Adrenal gland (tissue), 12 donors: ENCODE measurements around the gene FHAD1. TPM values are rescaled to one million over a fixed set of nuclear protein-coding genes. Genes with fewer than 3 reads are reported as not detected.

ENCODE experiments used
- DNase-seq, 7 donors: peaks; one replicate each; pipeline ENCODE4 v3.0.0-alpha.2; 2019 to 2020
- H3K27ac ChIP-seq, 5 donors: fragments of 200-600 bp; sonication (generic) in 4 of 5; 1 replicate in 3 of 5; 2 replicates in 2 of 5; pipeline versions ENCODE4 v1.5.1 to v1.8.0; 2016 to 2020; ENCODE audit warnings: mild to moderate bottlenecking in 1 of 5
- H3K27me3 ChIP-seq: fragments of 200-600 bp; 2 replicates; pipeline ENCODE4 v1.8.0; 2021
- H3K36me3 ChIP-seq, 2 donors: fragments of 200-600 bp; replicated peaks in 1 of 2; 1 replicate in 1 of 2; 2 replicates in 1 of 2; pipeline versions ENCODE4 v1.5.1 to v1.8.0; 2018 to 2022
- H3K4me1 ChIP-seq, 2 donors: fragments of 200-600 bp; replicated peaks in 1 of 2; 1 replicate in 1 of 2; 2 replicates in 1 of 2; pipeline versions ENCODE4 v1.5.1 to v1.8.0; 2018 to 2021
- H3K4me3 ChIP-seq, 4 donors: fragments of 200-600 bp; sonication (generic) in 3 of 4; one replicate each; pipeline ENCODE4 v1.5.1; 2016 to 2018
- H3K9me3 ChIP-seq, 3 donors: fragments of 200-600 bp; sonication (generic) in 1 of 3; replicated peaks in 1 of 3; 1 replicate in 2 of 3; 2 replicates in 1 of 3; pipeline versions ENCODE4 v1.5.1 to v1.8.0; 2016 to 2021
- POLR2A ChIP-seq, 2 donors: fragments of 450-650 bp; IDR thresholded peaks; one replicate each; pipeline ENCODE4 v1.6.1; 2017; ENCODE audit warnings: antibody characterized with exemption in 2 of 2, mild to moderate bottlenecking in 2 of 2, moderate library complexity in 1 of 2
- WGBS, 4 donors: extraction: QIAGEN DNeasy Blood & Tissue Kit in 2 of 4; methylation state at CpG; one replicate each; pipeline versions ENCODE4 v1.1.5 to v1.1.7; 2013 to 2017; 5-methylcytosine and 5-hydroxymethylcytosine counted together
- intact Hi-C, 2 donors: fragments of 100-400 bp; cut with DNase I; formaldehyde crosslinking; loops; one replicate each; pipeline versions ENCODE4 v1.14.1 to v1.15.0; 2022 to 2023
- polyA plus RNA-seq, 3 donors: library from polyadenylated mRNA; stranded (reverse); fragments of 200-250 nt in 2 of 3; fragments of 350-450 nt in 1 of 3; fragmentation: Illumina TruSeq in 1 of 3; extraction: RNeasy Lipid Tissue Mini Kit (QIAGEN cat#74804) in 1 of 3; gene quantifications; one replicate each; pipeline ENCODE4 v1.2.3, GENCODE V29; 2013 to 2014
- total RNA-seq, 9 donors: library from RNA; depleted of rRNA in 4 of 9; stranded (reverse); fragments of >200 nt in 4 of 9; fragments of 120-200 nt in 1 of 9; fragmentation: NEBNext Ultra II Directional in 1 of 9; extraction: Animal tissue kit (Norgen Biotek cat#: 25700) in 1 of 9; gene quantifications; one replicate each; pipeline versions ENCODE4 v1.1.0 to v1.2.4, GENCODE V29; 2013 to 2023
- TF ChIP-seq, protein P1 (sequence below), 6 experiments: fragments of 450-650 bp in 4 of 6; fragments of 200-600 bp in 2 of 6; sonication (generic) in 1 of 6; IDR thresholded peaks; 1 replicate in 5 of 6; 2 replicates in 1 of 6; pipeline versions ENCODE4 v1.5.1 to v1.8.0; 2016 to 2021; ENCODE audit warnings: antibody characterized with exemption in 6 of 6, mild to moderate bottlenecking in 2 of 6, moderate library complexity in 1 of 6
- donor health status: healthy with polysubstance abuse.
- donor health status: Bipolar disorder and iron deficiency.
- donor health status: DM: yes; HTN: yes; CAD: no.
- donor health status: DM: no; HTN: no; CAD: no.
- donor health status: DM: no; HTN: no; CAD: no.
- donor health status: DM: yes; HTN: yes; CAD: no.

The FHAD1 gene
- total and polyA plus RNA-seq, 12 donors = 0.09 to 1.6 (median 0.57) TPM; not detected in 1

DNA sequence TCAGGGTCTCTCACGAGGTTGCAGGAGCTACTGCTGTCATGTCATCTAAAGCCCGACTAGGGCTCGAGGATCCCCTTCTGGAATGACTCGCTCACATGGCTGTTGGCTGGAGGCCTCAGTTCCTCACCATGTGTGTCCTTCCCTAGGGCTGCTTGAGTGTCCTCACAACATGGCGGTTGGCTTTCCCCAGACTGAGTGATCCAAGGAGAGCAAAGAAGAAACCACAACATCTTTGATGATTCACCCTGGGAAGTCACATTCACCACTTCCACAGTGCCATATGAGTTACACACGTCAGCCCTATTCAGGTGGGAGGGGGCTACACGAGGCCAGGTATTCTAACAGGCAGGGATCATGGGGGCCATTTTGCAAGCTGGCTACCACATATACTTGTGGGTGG lies 64.9 kb downstream of the FHAD1 start:
- Histone ChIP-seq H3K4me1 (no peaks in the 10 kb centered on the region), H3K27ac (no peak overlapping the region), H3K4me3 (no peak overlapping the region), H3K36me3 (no peaks in the 10 kb centered on the region), H3K27me3 (no peaks in the 10 kb centered on the region), H3K9me3 (no peaks in the 10 kb centered on the region)
- TF ChIP-seq POLR2A (IDR thresholded peaks at IDR 0.05) = no peak
- TF ChIP-seq, protein P1, sequence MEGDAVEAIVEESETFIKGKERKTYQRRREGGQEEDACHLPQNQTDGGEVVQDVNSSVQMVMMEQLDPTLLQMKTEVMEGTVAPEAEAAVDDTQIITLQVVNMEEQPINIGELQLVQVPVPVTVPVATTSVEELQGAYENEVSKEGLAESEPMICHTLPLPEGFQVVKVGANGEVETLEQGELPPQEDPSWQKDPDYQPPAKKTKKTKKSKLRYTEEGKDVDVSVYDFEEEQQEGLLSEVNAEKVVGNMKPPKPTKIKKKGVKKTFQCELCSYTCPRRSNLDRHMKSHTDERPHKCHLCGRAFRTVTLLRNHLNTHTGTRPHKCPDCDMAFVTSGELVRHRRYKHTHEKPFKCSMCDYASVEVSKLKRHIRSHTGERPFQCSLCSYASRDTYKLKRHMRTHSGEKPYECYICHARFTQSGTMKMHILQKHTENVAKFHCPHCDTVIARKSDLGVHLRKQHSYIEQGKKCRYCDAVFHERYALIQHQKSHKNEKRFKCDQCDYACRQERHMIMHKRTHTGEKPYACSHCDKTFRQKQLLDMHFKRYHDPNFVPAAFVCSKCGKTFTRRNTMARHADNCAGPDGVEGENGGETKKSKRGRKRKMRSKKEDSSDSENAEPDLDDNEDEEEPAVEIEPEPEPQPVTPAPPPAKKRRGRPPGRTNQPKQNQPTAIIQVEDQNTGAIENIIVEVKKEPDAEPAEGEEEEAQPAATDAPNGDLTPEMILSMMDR (IDR thresholded peaks at IDR 0.05) = no peak
- no peak for DNase-seq
- intact Hi-C loops = no loop called here
- WGBS, 4 donors = 84 to 92% (median 91%) methylated on average over 7 of the region's 7 CpGs

DNA sequence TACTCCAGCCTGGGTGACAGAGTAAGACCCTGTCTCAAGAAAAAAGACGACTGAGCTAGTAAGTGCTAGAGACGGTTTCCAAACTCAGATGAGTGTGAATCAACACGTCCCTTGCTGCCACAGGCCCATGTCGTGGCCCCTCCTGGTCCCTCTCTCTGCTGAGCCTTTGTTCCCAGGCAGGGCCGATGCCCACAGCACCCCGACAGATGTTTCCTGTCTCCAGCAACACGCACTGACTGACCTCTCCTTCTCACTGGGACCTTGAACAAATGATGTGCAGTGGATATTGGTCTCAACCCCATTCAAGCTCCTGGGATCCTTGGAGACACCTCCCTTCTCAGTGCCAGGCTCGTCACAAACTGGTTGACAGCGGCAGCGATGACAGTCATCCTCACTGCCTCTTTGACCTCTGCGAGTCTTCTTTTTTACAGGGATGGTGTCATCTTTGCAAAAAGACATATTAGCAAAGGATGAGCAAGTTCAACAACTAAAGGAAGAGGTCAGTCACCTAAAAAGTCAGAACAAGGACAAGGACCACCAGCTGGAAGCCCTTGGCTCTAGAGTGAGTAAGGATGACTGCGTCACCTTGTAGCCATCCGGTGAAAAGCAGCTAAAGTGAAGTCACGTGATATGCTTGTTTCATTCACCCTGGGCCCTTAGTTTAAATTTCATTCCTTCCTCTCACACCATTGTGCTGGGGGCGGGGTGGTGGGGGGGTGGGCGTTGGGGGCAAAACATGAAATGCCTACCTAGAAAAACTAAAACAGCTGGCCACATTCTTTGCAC lies 65.8 kb downstream of the FHAD1 start:
- Histone ChIP-seq H3K27me3 (no peaks in the 10 kb centered on the region), H3K9me3 (no peaks in the 10 kb centered on the region), H3K4me3 (no peak overlapping the region), H3K36me3 (no peaks in the 10 kb centered on the region), H3K27ac (no peak overlapping the region), H3K4me1 (no peaks in the 10 kb centered on the region)
- TF ChIP-seq, protein P1 (IDR thresholded peaks at IDR 0.05) = no peak
- TF ChIP-seq POLR2A (IDR thresholded peaks at IDR 0.05) = no peak
- WGBS, 4 donors = 57 to 71% (median 66%) methylated on average over 15 to 16 of the region's 16 CpGs
- peak in 2 of 7 donors; percentile 43 to 53 for DNase-seq
- intact Hi-C loops = no loop called here

DNA sequence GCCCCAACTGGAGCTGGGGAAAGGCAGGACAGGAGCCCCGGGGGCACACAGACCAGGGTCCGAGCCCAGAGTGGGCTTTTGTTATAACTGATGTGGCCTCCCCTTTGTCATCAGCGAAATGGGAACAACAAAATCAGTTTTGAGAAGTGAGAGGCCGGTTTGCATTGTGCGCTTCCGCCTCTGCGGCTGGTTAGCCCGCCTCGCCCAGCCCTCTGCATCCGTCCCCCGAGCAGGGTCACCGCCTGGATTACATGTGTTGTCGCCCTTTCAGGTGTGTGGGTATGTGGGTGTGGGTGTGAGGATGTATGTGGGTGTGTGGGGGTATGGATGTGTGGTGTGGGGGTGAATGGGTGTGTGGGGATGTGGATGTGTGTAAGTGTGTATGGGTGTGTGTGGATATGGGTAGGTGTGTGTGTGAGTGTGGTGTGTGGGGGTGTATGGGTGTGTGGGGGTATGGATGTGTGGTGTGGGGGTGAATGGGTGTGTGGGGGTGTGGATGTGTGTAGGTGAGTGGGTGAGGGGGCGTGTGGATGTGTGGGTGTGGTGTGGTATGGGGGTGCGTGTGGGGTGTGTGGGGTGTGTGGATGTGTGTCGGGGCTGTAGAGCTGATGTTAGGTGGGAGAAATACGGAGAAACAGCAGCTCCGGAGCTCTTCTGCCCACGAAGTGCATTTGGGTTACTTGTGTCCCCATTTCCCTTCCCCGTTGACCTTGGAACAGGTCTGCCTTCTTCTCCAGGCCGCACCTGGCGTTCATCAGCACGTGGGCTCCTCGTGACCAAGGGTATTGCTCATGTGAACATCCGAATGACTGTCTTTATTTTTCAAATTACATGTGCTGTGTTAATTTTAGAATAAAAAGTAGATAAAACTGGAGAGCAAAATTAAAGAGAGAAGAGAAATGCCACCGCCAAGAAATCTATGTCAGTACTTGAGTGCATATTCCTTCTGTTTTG lies 67.6 kb downstream of the FHAD1 start:
- DNase-seq = no peak
- H3K27me3 ChIP-seq = no peaks in the 10 kb centered on the region
- H3K36me3 ChIP-seq = no peaks in the 10 kb centered on the region
- 82 to 90% (median 84%) methylated on average over 19 to 26 of the region's 26 CpGs for WGBS, 4 donors
- H3K4me1 ChIP-seq = no peaks in the 10 kb centered on the region
- no peak overlapping the region for H3K27ac ChIP-seq
- intact Hi-C loops = no loop called here
- no peaks in the 10 kb centered on the region for H3K9me3 ChIP-seq
- no peak overlapping the region for H3K4me3 ChIP-seq
- no peak for TF ChIP-seq POLR2A (IDR thresholded peaks at IDR 0.05)
- TF ChIP-seq, protein P1 (IDR thresholded peaks at IDR 0.05) = no peak

DNA sequence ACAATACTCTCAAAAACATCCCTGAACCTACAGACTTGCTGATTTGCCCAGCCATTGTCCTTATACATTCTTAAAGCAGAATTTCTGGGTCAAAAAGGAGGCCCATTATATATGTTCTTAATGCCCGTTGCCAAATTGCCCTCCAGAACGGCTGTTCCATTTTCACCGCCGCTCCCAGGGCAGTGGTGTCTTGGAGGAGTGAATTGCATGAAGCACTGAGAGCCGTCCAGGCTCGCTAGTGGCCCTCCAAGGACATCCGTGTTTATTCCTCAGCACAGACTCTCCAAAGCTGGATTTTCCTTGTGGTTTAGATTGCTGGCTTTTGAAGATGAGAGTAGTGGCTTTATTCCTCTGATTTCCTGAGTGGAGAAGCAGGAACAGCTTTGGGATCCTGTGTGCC lies 68.8 kb downstream of the FHAD1 start:
- Histone ChIP-seq H3K9me3 (no peaks in the 10 kb centered on the region), H3K27ac (no peak overlapping the region), H3K4me1 (no peaks in the 10 kb centered on the region), H3K36me3 (no peaks in the 10 kb centered on the region), H3K27me3 (no peaks in the 10 kb centered on the region), H3K4me3 (no peak overlapping the region)
- DNase-seq = no peak
- WGBS, 4 donors = 47 to 57% (median 56%) methylated on average over 5 to 7 of the region's 7 CpGs
- intact Hi-C loops = no loop called here
- TF ChIP-seq, protein P1 (IDR thresholded peaks at IDR 0.05) = no peak
- TF ChIP-seq POLR2A (IDR thresholded peaks at IDR 0.05) = no peak
